ENCODE measurements around the gene SSTR4.
"Not testable (repeated sequence)": the region's sequence is repeated elsewhere in the genome, so short reads cannot be mapped to it uniquely, and the experiment has no call there.

The SSTR4 gene

DNA sequence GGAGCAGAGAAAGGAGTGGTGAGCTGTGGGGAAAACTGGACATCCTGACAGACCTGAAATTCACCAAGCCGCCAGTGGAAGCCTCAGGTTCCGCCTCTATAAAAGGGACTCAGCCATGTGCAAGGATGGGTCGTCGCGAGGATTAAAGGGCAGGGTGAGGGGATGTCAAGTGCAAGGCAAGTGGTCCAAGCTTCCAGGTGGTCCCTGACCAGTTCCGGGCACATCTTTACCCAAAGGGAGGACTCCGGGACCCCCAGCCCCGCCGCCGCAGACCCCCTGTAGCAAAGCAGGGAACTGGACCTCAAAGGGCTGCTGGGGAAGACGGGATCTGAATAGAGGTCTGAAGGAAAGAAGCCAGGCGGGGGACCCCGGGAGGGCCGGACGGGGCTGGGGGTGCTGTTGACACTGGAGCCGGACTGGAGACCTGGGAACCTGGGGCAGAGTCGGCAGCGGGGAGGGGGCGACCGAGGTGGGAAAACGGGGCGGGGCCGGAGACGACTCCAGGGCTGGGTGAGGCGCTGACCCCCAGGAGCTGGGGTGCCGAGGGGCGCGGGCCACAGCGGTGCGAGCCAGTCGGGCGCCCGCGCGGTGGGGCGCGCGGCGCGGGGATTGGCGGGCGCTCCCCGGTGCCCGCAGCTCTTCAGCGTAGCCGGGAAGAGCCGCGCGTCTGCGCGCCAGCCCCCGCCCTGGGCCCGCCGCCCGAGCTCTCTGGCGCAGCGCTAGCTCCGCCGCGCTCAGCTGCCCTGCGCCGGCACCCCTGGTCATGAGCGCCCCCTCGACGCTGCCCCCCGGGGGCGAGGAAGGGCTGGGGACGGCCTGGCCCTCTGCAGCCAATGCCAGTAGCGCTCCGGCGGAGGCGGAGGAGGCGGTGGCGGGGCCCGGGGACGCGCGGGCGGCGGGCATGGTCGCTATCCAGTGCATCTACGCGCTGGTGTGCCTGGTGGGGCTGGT lies at the start of gene SSTR4:
SSTR4 (plus strand) TSS at position 592 of the 951 bp plus-strand sequence; CDS start at position 764, 172 bp downstream.
- Histone ChIP-seq H3K4me1 (ENCODE audit: insufficient read depth, poor library complexity, severe bottlenecking) (peaks cover 4% of the 10 kb centered on the region), H3K4me3 (ENCODE audit: severe bottlenecking) (peak within 1 kb of the TSS; percentile 14)
- DNase-seq (ENCODE audit: low spot score), result no peak

DNA sequence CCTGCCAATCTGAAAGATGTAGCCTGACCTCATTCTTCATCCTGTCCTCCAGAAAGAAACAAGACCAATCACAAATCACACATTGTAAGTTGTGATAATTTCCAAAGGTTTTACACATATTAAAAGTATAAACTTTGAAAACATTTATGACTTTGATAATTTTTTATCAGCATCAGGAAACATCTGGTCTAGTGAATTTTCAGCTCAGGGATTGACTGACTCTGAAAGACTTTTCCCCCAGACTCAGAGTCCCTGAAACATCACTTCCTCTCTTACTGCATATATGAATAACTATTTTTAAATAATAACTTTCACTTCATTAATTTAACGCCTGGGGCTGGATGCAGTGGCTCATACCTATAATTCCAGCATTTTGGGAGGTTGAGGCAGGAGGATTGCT lies 48.5 kb upstream of the SSTR4 start:
- no peak for ATAC-seq (ENCODE audit: low read depth)
- Histone ChIP-seq H3K4me1 (ENCODE audit: insufficient read depth, poor library complexity, severe bottlenecking) (no peaks in the 10 kb centered on the region), H3K27ac (ENCODE audit: poor library complexity, severe bottlenecking) (no peak overlapping the region), H3K27me3 (ENCODE audit: insufficient read depth, poor library complexity, severe bottlenecking) (no peaks in the 10 kb centered on the region), H3K36me3 (ENCODE audit: low read depth) (no peaks in the 10 kb centered on the region), H3K4me3 (ENCODE audit: severe bottlenecking) (no peak overlapping the region), H3K9me3 (ENCODE audit: severe bottlenecking) (no peaks in the 10 kb centered on the region)
- TF ChIP-seq, protein P1, sequence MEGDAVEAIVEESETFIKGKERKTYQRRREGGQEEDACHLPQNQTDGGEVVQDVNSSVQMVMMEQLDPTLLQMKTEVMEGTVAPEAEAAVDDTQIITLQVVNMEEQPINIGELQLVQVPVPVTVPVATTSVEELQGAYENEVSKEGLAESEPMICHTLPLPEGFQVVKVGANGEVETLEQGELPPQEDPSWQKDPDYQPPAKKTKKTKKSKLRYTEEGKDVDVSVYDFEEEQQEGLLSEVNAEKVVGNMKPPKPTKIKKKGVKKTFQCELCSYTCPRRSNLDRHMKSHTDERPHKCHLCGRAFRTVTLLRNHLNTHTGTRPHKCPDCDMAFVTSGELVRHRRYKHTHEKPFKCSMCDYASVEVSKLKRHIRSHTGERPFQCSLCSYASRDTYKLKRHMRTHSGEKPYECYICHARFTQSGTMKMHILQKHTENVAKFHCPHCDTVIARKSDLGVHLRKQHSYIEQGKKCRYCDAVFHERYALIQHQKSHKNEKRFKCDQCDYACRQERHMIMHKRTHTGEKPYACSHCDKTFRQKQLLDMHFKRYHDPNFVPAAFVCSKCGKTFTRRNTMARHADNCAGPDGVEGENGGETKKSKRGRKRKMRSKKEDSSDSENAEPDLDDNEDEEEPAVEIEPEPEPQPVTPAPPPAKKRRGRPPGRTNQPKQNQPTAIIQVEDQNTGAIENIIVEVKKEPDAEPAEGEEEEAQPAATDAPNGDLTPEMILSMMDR (IDR thresholded peaks at IDR 0.05; ENCODE audit: poor library complexity, severe bottlenecking), result no peak
- no peak for DNase-seq (ENCODE audit: low spot score)

More for the DNA sequence above, at the start of gene SSTR4:
- no peak within 1 kb of the TSS for H3K27ac ChIP-seq (ENCODE audit: poor library complexity, severe bottlenecking)
- TF ChIP-seq, protein P1 (IDR thresholded peaks at IDR 0.05; ENCODE audit: poor library complexity, severe bottlenecking), result no peak
- H3K27me3 ChIP-seq (ENCODE audit: insufficient read depth, poor library complexity, severe bottlenecking), result no peaks in the 10 kb centered on the region
- H3K36me3 ChIP-seq (ENCODE audit: low read depth), result no peaks in the 10 kb centered on the region
- H3K9me3 ChIP-seq (ENCODE audit: severe bottlenecking), result no peaks in the 10 kb centered on the region
- peak; percentile 53 for ATAC-seq (ENCODE audit: low read depth)

DNA sequence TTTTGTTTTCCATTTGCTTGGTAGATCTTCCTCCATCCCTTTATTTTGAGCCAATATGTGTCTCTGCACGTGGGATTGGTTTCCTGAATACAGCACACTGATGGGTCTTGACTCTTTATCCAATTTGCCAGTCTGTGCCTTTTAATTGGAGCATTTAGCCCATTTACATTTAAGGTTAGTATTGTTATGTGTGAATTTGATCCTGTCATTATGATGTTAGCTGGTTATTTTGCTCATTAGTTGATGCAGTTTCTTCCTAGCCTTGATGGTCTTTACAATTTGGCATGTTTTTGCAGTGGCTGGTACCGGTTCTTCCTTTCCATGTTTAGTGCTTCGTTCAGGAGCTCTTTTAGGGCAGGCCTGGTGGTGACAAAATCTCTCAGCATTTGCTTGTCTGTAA lies 43.7 kb upstream of the SSTR4 start:
- not testable (repeated sequence) for ATAC-seq (ENCODE audit: low read depth); H3K9me3 ChIP-seq (ENCODE audit: severe bottlenecking); H3K4me3 ChIP-seq (ENCODE audit: severe bottlenecking); DNase-seq (ENCODE audit: low spot score); H3K4me1 ChIP-seq (ENCODE audit: insufficient read depth, poor library complexity, severe bottlenecking); H3K27ac ChIP-seq (ENCODE audit: poor library complexity, severe bottlenecking); H3K27me3 ChIP-seq (ENCODE audit: insufficient read depth, poor library complexity, severe bottlenecking); H3K36me3 ChIP-seq (ENCODE audit: low read depth)

DNA sequence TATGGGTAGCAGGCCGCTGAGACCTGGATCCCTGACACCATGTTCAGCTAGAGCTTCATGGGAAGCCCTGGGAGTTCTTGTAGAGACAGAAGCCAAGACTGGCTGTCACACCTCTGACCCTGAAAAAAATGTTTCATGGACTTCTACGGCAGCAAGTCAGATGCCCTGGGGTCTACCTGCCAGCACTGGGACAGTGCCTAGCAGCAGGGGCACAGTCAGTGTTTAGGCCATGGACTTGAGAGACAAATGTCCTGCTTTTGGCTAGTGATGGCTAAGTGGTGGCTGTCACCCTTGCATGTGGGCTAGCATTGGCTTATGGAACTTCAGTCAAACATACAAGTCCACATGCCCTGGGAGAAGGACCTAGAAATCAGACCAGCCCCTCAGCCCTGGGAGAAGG lies 41.3 kb upstream of the SSTR4 start:
- ATAC-seq (ENCODE audit: low read depth), result no peak
- DNase-seq (ENCODE audit: low spot score), result peak; percentile 12
- TF ChIP-seq, protein P1 (IDR thresholded peaks at IDR 0.05; ENCODE audit: poor library complexity, severe bottlenecking), result no peak
- H3K27ac ChIP-seq (ENCODE audit: poor library complexity, severe bottlenecking), result no peak overlapping the region
- no peaks in the 10 kb centered on the region for H3K4me1 ChIP-seq (ENCODE audit: insufficient read depth, poor library complexity, severe bottlenecking)
- H3K36me3 ChIP-seq (ENCODE audit: low read depth), result no peaks in the 10 kb centered on the region
- no peak overlapping the region for H3K4me3 ChIP-seq (ENCODE audit: severe bottlenecking)
- H3K9me3 ChIP-seq (ENCODE audit: severe bottlenecking), result no peaks in the 10 kb centered on the region
- no peaks in the 10 kb centered on the region for H3K27me3 ChIP-seq (ENCODE audit: insufficient read depth, poor library complexity, severe bottlenecking)

DNA sequence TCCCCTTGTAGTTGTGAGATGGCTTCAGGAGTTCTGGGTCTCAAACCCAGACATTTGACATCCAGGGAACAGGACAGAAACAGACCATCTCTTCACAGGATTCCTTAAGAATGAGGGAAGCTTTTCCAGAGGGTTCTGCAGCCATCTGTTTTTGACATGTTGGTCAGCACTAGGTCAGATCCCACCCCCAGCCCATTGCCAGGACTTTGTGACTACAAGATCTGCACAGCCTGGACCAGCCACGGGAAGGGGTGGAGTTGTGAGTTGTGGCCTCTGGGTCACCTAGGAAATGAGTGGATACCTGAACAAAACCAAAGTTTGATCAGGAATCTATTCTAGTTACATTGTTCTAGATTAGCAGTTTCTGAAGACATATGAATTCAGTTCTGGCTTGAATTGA lies 39.2 kb upstream of the SSTR4 start:
- ATAC-seq (ENCODE audit: low read depth) (no peak), DNase-seq (ENCODE audit: low spot score) (peak; percentile 24)
- TF ChIP-seq, protein P1 (IDR thresholded peaks at IDR 0.05; ENCODE audit: poor library complexity, severe bottlenecking), result no peak
- Histone ChIP-seq H3K27me3 (ENCODE audit: insufficient read depth, poor library complexity, severe bottlenecking) (no peaks in the 10 kb centered on the region), H3K27ac (ENCODE audit: poor library complexity, severe bottlenecking) (no peak overlapping the region), H3K36me3 (ENCODE audit: low read depth) (no peaks in the 10 kb centered on the region), H3K9me3 (ENCODE audit: severe bottlenecking) (no peaks in the 10 kb centered on the region), H3K4me1 (ENCODE audit: insufficient read depth, poor library complexity, severe bottlenecking) (peaks cover 3% of the 10 kb centered on the region), H3K4me3 (ENCODE audit: severe bottlenecking) (no peak overlapping the region)
